GM19324 (cell line): Measurements from ENCODE around the gene ADISSP.
"Not testable (repeated sequence)": the region's sequence is repeated elsewhere in the genome, so short reads cannot be mapped to it uniquely, and the experiment has no call there.

Experiments
- ATAC-seq: cut with Tn5 transposase; IDR thresholded peaks from one replicate; pipeline ENCODE4 v1.9.1; 2021; ENCODE audit warnings: mild to moderate bottlenecking, moderate library complexity; ENCODE audit not compliant: unreplicated experiment, low FRiP score

The ADISSP gene

DNA sequence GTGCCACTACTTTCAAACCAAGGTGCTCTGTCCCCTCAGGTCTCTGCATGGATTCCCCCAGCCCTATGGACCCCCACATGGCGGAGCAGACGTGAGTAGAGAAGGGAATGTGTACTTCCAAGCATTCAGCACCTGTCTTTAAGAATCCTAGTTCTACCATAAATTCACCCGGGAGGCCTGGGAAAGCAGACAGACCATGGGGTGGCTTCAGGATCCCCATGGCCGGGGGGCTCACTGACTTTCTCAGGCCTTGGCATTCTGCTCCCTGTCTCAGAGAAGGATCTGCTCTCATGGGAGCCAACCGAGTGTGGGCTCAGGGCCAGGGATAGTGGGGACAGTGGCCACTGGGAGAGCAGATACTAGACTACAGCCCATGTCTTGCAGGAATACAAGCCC lies 30.8 kb upstream of the ADISSP start:
- no peak for ATAC-seq

- no peak for ATAC-seq
These were observed 30.2 kb upstream of the ADISSP start for GRCh38 chr20:3797592-3798372.

DNA sequence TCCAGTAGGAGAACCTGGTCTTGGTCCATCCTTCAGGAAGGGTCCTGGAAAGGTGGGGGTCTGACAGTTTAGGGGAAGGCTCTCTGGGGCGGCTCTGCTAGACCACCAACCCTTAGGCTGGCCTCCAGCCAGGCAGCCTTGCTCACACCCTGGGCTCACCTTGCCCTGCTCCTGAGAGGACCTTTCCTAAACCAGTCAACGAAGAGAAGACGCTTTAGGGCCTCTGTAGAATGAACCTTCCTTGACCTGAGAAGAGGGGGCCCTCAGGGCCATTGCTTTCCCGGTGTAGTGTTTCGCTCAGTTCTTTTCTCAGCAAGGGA lies 29.6 kb upstream of the ADISSP start:
- no peak for ATAC-seq

DNA sequence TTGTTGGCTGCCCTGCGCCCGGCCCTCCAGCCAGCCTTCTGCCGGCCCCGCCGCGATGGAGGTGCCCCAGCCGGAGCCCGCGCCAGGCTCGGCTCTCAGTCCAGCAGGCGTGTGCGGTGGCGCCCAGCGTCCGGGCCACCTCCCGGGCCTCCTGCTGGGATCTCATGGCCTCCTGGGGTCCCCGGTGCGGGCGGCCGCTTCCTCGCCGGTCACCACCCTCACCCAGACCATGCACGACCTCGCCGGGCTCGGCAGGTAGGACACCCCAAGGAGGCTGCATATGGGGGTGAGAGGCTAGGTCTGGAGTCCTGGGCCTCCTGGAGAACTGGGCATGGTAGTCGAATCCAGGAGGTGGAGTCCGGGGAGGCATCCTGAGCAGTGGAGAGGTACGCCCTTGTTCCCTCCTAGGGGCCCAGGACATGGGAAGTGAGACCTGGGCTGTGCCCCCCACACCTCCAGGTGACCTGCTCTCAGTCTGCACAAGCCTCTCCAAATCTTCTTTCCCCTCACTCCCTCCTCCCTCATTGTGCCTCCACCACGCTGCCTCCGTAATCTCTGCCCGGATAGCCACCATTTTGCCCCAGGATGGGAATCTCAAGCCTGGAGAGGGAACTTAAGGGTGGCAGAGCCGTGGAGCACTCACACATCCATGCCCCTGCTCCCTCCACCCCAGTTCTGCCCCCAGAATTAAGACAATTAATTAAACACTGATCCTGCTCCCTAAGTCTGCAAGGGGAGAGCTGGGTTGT lies 29.1 kb upstream of the ADISSP start:
- ATAC-seq: peak; percentile 5

- peak; percentile 57 for ATAC-seq
These were observed 28.2 kb upstream of the ADISSP start, which contains the start of gene CDC25B for GRCh38 chr20:3795511-3796468. Gene CDC25B (plus strand): TSS chr20:3796310. CDS start chr20:3796532, 222 bp downstream.

DNA sequence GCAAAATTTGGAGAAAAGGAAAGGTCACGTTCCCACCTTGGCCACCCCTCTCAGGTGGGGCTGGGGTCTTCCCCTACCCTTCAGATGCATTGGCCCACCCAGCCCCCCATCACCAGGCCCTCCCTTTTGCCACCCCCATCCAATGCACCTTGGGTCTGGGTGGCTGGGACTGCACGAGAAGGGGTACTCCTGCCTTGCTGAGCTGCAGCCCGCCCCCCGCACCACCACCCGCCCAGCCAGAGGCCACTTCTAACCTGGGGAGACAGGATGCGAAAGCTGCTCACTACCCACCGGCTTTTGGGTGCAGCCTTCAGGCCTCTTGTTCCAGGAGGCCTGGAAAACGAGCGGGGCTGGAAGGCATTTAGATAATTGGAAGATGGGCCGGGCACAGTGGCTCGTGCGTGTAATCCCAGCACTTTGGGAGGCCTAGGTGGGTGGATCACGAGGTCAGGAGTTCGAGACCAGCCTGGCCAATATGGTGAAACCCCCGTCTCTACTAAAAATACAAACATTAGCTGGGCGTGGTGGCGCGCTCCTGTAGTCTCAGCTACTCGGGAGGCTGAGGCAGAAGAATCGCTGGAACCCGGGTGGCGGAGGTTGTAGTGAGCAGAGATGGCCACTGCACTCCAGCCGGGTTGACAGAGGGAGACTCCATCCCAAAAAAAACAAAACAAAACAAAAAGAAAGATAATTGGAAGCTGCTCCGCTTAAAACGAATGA lies 27.3 kb upstream of the ADISSP start:
- no peak for ATAC-seq

DNA sequence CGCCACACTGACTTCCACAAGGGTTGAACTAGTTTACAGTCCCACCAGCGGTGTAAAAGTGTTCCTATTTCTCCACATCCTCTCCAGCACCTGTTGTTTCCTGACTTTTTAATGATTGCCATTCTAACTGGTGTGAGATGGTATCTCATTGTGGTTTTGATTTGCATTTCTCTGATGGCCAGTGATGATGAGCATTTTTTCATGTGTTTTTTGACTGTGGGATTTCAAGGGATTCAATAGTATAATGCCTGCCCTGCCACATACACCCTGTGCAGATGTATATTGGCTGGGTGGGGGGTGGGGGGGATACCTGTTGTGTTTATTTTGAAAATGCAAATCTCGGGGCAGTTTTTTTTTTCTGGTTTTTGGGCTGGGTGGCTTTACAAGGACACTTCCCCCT lies 26.6 kb upstream of the ADISSP start:
- ATAC-seq: not testable (repeated sequence)

DNA sequence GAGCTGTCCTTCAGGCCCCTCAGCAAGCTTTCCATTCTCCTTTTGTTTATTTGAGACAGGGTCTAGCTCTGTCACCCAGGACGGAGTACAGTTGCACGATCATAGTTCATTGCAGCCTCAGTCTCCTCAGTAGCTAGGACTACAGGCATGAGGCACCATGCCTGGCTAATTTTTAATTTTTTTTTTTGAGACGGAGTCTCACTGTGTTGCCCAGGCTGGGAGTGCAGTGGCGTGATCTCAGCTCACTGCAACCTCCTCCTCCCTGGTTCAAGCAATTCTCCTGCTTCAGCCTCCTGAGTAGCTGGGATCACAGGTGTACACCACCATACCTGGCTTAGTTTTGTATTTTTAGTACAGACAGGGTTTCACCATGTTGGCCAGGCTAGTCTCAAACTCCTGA lies 21.6 kb upstream of the ADISSP start:
- ATAC-seq: not testable (repeated sequence)

- no peak for ATAC-seq
These were observed 21.2 kb upstream of the ADISSP start for GRCh38 chr20:3788685-3789155.

DNA sequence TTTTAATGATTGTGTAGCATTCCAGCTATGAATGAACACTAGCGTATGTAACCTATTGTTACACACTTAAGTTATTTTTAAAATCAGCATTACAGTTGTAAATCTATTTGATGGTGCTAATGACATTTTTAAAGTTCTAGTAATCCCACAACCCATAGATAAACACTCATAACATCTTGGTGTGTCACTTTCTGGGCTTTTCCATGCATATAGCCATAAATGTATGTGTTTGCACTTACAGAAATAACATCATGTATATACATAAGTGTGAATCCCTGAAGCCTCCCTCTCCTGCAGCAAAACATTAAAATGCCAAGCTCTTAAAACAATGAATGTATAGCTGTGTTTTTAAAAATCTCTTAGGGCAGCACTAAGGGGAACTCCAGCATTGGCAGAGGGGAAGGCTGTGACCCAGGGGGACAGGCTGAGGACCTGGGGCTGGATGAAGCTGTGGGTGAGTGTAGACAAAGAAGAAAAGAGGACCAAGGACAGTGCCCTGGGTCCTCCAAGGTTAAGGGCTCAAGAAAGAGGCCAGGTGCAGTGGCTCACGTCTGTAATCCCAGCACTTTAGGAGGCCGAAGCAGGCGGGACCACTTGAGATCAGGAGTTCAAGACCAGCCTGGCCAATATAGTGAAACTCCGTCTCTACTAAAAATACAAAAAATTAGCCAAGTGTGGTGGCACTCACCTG lies 19.9 kb upstream of the ADISSP start:
- ATAC-seq: no peak

- peak; percentile 73 for ATAC-seq
These were observed 19.2 kb upstream of the ADISSP start, which contains the start of gene CENPB for GRCh38 chr20:3786665-3787323. Gene CENPB (minus strand): TSS chr20:3786740. CDS start chr20:3786483, 257 bp downstream.

DNA sequence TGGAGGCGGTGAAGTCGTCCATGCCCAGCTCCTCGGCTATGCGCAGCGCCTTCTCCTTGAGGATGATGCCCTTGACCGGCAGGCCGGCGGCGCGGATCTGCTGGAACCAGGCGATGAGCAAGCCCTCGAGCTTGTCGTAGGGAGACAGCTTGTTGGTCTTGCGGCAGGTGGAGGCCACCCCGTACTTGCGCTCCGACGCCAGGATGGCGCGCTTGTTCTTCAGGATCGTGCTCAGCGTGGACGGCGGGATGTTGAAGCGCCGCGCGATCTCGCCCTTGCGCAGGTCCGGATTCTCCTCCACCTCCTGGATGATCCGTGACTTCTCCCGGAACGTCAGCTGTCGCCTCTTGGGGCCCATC lies 18.6 kb upstream of the ADISSP start:
- peak; percentile 24 for ATAC-seq

DNA sequence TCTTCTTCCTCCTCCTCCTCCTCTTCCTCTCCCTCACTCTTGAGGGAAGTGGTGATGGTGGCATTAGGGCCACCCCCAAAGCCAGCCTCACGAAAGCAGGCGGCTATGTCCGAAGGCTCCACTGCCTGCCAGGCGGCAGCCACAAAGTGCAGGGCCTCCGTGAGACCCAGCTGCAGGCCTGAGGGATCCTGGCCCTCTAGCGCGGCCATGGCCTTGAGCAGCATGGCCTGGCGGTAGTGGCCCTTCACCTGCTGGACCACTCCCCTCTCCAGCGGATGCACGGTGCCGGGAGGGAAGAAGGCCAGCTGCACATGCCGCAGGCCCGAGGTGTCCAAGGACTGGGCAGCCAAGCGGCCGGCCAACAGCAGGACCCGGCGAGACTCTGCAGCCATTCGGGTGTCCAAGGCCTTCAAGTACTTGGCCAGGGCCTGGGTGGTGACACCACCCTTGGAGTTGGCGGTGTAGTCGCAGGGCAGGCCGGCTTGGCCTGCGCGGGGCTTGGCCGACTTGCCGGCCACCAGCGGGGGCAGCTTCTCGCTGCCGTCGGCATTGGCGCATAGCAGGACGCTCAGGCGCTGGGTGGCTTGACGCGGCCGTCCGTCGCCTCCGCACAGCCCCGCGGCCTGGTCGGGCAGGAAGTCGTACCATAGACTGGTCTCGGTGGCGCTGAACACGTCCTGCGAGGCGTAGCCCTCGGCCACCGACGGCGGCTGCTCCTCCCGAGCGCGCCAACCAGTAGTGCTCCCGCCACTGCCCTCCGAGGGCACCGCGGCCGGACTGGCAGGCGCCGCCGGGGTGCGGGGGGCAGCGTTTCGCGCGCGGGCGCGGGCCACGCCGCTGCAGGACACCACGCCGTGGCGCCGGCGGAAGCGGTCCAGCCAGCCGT lies 17.9 kb upstream of the ADISSP start:
- no peak for ATAC-seq

DNA sequence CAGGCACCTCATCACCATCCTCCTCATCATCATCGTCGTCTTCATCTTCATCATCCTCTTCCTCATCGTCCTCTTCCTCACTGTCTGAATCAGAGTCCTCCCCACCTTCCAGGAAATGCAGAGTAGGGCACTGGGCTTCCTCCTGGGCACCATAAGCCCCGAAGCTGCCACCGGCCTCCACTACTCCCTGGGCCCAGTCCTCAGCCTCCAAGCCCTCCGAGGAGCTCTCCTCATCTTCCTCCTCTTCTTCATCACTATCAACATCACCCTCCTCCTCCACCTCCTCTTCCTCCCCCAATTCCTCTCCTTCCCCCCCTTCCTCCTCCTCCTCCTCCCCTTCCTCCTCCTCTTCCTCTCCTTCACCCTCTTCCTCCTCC lies 17.3 kb upstream of the ADISSP start:
- ATAC-seq: no peak

GRCh38 chr20:3784216-3784853 lies 16.8 kb upstream of the ADISSP start:
- ATAC-seq: no peak

GRCh38 chr20:3783511-3784195 lies 16.1 kb upstream of the ADISSP start:
- ATAC-seq: no peak

- ATAC-seq: no peak
These were observed 15.5 kb upstream of the ADISSP start for GRCh38 chr20:3783068-3783489.
